Heart left ventricle (tissue), 16 donors: ENCODE measurements around the gene LRRC70. TPM values are rescaled to one million over a fixed set of nuclear protein-coding genes. Genes with fewer than 3 reads are reported as not detected.

Experiments used
- ATAC-seq, 4 donors: fragments of 200-7000 bp; cut with Tn5 transposase; one replicate each; pipeline ENCODE4 v1.9.1; 2020 to 2022; ENCODE audit warnings: moderate library complexity in 4 of 4, mild to moderate bottlenecking in 3 of 4, moderate number of reproducible peaks in 1 of 4
- DNase-seq, 5 donors: peaks; one replicate each; pipeline ENCODE4 v3.0.0-alpha.2; 2020
- H3K27ac ChIP-seq, 12 donors: fragments of 200-600 bp; sonication (generic) in 4 of 12; one replicate each; pipeline versions ENCODE4 v1.5.0 to v1.8.0; 2016 to 2022; ENCODE audit warnings: mild to moderate bottlenecking in 2 of 12
- H3K27me3 ChIP-seq, 9 donors: fragments of 200-600 bp; sonication (generic) in 2 of 9; one replicate each; pipeline versions ENCODE4 v1.5.1 to v1.8.0; 2016 to 2022; ENCODE audit warnings: mild to moderate bottlenecking in 3 of 9
- H3K36me3 ChIP-seq, 9 donors: fragments of 200-600 bp; sonication (generic) in 2 of 9; one replicate each; pipeline versions ENCODE4 v1.5.0 to v1.8.0; 2018 to 2022; ENCODE audit warnings: mild to moderate bottlenecking in 2 of 9
- H3K4me1 ChIP-seq, 12 donors: fragments of 200-600 bp; sonication (generic) in 4 of 12; one replicate each; pipeline versions ENCODE4 v1.5.0 to v1.8.0; 2016 to 2022; ENCODE audit warnings: mild to moderate bottlenecking in 3 of 12
- H3K4me3 ChIP-seq, 12 donors: fragments of 200-600 bp; sonication (generic) in 4 of 12; one replicate each; pipeline versions ENCODE4 v1.5.0 to v1.8.0; 2017 to 2022; ENCODE audit warnings: mild to moderate bottlenecking in 9 of 12, moderate library complexity in 4 of 12
- H3K9me3 ChIP-seq, 12 donors: fragments of 200-600 bp; sonication (generic) in 4 of 12; one replicate each; pipeline versions ENCODE4 v1.5.0 to v1.8.0; 2016 to 2022; ENCODE audit warnings: mild to moderate bottlenecking in 1 of 12
- POLR2A ChIP-seq, 2 donors: fragments of 450-650 bp; IDR thresholded peaks; one replicate each; pipeline ENCODE4 v1.6.1; 2017; ENCODE audit warnings: antibody characterized with exemption in 2 of 2, mild to moderate bottlenecking in 2 of 2, moderate library complexity in 2 of 2
- WGBS, 4 donors: extraction: QIAGEN DNeasy Blood & Tissue Kit in 2 of 4; methylation state at CpG; one replicate each; pipeline versions ENCODE4 v1.1.5 to v1.1.7; 2013 to 2018; 5-methylcytosine and 5-hydroxymethylcytosine counted together
- intact Hi-C, 10 donors: fragments of 100-400 bp; cut with DNase I; formaldehyde crosslinking; loops; one replicate each; pipeline versions ENCODE4 v1.11.1 to v1.14.2; 2022
- polyA plus RNA-seq, 2 donors: library from polyadenylated mRNA; stranded (reverse); fragments of 200-250 nt; gene quantifications; one replicate each; pipeline ENCODE4 v1.2.3, GENCODE V29; 2013
- total RNA-seq, 9 donors: library from RNA; depleted of rRNA in 2 of 9; stranded (reverse); fragments of >200 nt in 2 of 9; fragmentation: NEBNext Ultra II Directional in 3 of 9; extraction: Animal tissue kit (Norgen Biotek cat#: 25700) in 3 of 9; gene quantifications; one replicate each; pipeline versions ENCODE4 v1.1.0 to v1.2.4, GENCODE V29; 2016 to 2023
- TF ChIP-seq, protein P1 (sequence below), 12 donors: fragments of 200-600 bp; sonication (generic) in 4 of 12; IDR thresholded peaks; one replicate each; pipeline versions ENCODE4 v1.5.0 to v1.8.0; 2018 to 2022; ENCODE audit warnings: antibody characterized with exemption in 12 of 12, mild to moderate bottlenecking in 5 of 12
- donor health status: ischemic (EF 13 %, LVEDD 7.1; RV severe dilation, severe dysfunction).
- donor health status: healthy with polysubstance abuse.
- donor health status: DM: no; HTN: yes; CAD: no.
- donor health status: DM: no; HTN: no; CAD: no.
- donor health status: ischemic (EF 25% LVEDD 6.9; RV normal size, moderate dysfunction).
- donor health status: ischemic (EF 25% LVEDD 5.7; RV mildly dilated, moderate dysfunction).
- donor health status: healthy.
- donor health status: DM: yes; HTN: yes; CAD: no.
- donor health status: ischemic (EF 35%, LVEDD 5.7; RV mildly dilated, moderate dysfunction).
- donor health status: nonischemic (EF 11% LVEDD 7.7; RV severe dilation, severe dysfunction).
- donor health status: DM: yes; HTN: yes; CAD: no.
- donor health status: PGD.
- donor health status: ischemic (EF 29% LVEDD 5.4; RV normal size, mild dysfunction).
- donor health status: nonischemic (EF 23%, LVEDD 6.1; RV moderate dilation, normal function).

Gene LRRC70
- total and polyA plus RNA-seq, 11 donors: 0.37 to 2.3 (median 1.4) TPM

DNA sequence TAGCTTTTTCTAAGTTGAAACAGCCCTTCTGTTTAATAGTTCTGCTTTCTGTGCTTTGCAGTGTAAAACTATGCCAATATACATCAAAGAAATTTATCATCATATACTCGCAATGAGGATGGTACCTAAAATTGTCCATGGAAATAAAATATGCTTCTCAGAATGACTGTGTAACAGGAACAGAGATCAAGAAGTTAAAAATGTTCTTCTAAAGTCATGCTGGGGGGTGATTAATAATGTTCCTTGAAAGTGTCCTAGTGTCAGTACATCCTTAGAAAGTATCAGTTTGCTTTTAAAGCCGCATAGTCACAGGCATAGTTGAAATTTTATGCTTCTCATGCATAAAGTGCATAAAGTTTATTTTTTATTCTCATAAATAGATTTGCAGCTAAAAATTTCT is 4.0 kb upstream of the LRRC70 start:
- DNase-seq (no peak), ATAC-seq (no peak)
- intact Hi-C loops: no loop called here
- TF ChIP-seq, protein P1, sequence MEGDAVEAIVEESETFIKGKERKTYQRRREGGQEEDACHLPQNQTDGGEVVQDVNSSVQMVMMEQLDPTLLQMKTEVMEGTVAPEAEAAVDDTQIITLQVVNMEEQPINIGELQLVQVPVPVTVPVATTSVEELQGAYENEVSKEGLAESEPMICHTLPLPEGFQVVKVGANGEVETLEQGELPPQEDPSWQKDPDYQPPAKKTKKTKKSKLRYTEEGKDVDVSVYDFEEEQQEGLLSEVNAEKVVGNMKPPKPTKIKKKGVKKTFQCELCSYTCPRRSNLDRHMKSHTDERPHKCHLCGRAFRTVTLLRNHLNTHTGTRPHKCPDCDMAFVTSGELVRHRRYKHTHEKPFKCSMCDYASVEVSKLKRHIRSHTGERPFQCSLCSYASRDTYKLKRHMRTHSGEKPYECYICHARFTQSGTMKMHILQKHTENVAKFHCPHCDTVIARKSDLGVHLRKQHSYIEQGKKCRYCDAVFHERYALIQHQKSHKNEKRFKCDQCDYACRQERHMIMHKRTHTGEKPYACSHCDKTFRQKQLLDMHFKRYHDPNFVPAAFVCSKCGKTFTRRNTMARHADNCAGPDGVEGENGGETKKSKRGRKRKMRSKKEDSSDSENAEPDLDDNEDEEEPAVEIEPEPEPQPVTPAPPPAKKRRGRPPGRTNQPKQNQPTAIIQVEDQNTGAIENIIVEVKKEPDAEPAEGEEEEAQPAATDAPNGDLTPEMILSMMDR (IDR thresholded peaks at IDR 0.05): no peak
- no peak for TF ChIP-seq POLR2A (IDR thresholded peaks at IDR 0.05)
- Histone ChIP-seq H3K36me3 (no peaks in the 10 kb centered on the region), H3K4me3 (no peak overlapping the region), H3K9me3 (no peaks in the 10 kb centered on the region), H3K27me3 (no peaks in the 10 kb centered on the region), H3K27ac (no peak overlapping the region), H3K4me1 (peaks cover 0 to 26% (median 2%) of the 10 kb centered on the region in 12 donors)
- WGBS, 4 donors: 87 to 99% (median 92%) methylated on average over 2 of the region's 2 CpGs

DNA sequence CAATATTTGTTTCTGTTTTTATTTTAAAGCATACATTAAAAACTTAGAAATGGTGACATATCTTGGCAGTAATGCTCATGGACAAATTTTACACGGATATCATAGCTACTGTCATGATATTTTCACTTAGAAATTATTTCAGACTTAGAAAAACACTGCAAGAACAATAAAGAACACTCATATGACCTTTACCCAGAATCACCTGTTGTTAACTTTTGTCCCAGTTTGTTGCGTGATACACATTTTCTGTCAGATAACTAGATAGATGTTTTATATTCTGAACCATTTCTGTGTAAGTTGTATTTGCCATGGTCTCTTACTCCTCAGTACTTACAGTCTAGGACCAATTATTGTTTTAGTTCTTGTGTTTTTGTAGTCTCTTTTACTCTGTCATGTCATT is 3.6 kb upstream of the LRRC70 start:
- Histone ChIP-seq H3K36me3 (no peaks in the 10 kb centered on the region), H3K9me3 (no peaks in the 10 kb centered on the region), H3K27ac (no peak overlapping the region), H3K4me3 (no peak overlapping the region), H3K27me3 (no peaks in the 10 kb centered on the region), H3K4me1 (peaks cover 0 to 26% (median 2%) of the 10 kb centered on the region in 12 donors)
- ATAC-seq (no peak), DNase-seq (no peak)
- intact Hi-C loops: no loop called here
- WGBS, 4 donors: 75 to 89% (median 80%) methylated on average over 2 of the region's 2 CpGs
- TF ChIP-seq POLR2A (IDR thresholded peaks at IDR 0.05): no peak
- TF ChIP-seq, protein P1 (IDR thresholded peaks at IDR 0.05): no peak

DNA sequence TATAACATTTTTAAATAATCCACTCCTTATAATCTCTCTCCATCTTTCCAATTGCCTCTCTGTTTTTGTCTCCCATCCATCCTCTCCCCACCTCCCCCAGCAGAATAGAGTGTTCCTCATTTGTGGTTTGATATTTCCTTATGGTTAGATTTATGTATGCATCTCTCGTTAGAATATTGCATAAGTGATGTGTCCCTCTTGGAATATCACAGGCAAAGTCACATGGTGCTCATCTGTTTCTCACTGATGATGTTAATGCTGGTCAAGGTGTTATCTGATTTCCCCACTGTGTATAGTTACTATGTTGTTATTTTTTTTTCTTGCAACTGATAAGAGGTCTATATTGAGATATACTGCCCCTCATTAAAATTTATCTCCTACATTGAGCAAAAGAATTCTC is 3.1 kb upstream of the LRRC70 start:
- no peak for TF ChIP-seq POLR2A (IDR thresholded peaks at IDR 0.05)
- TF ChIP-seq, protein P1 (IDR thresholded peaks at IDR 0.05): no peak
- no peak overlapping the region for H3K27ac ChIP-seq
- no peaks in the 10 kb centered on the region for H3K27me3 ChIP-seq
- no peaks in the 10 kb centered on the region for H3K36me3 ChIP-seq
- no peak overlapping the region for H3K4me3 ChIP-seq
- DNase-seq: no peak
- no peaks in the 10 kb centered on the region for H3K9me3 ChIP-seq
- WGBS, 4 donors: 68 to 85% (median 75%) methylated on average over 1 of the region's 1 CpG
- no peak for ATAC-seq
- peaks cover 0 to 26% (median 2%) of the 10 kb centered on the region in 12 donors for H3K4me1 ChIP-seq
- intact Hi-C loops: no loop called here

DNA sequence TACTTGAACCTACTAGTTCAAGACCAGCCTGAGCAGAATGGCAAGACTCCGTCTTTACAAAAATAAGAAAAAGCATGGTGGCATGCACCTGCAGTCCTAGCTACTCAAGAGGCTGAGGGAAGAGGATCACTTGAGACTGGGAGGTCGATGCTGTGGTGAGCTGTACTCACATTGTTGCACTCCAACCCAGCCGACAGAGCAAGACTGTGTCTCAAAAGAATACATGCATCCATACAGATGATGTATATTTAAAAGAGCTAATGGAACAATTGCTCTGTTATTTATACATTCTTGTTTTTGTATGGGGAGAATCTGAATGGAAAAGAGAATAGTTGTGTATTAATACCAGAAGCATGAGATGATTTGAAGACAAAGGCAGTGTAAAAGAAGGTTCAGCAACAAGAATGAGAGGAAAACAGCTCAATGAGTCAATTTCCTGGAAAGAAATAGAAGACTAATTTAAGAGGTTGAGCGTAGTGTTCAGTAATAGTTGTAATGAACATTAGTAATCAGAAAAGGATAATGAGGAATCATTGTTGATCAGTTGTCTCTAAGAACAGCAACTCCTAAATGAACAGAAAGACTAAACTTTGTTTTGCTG is 1.9 kb upstream of the LRRC70 start:
- no peaks in the 10 kb centered on the region for H3K36me3 ChIP-seq
- H3K9me3 ChIP-seq: no peaks in the 10 kb centered on the region
- TF ChIP-seq, protein P1 (IDR thresholded peaks at IDR 0.05): no peak
- no peak for TF ChIP-seq POLR2A (IDR thresholded peaks at IDR 0.05)
- peaks cover 0 to 26% (median 0%) of the 10 kb centered on the region in 12 donors for H3K4me1 ChIP-seq
- no peak overlapping the region for H3K4me3 ChIP-seq
- intact Hi-C loops: no loop called here
- ATAC-seq (no peak), DNase-seq (no peak)
- peak overlapping the region in 2 of 12 donors; percentile 2 to 35 for H3K27ac ChIP-seq
- 79 to 88% (median 83%) methylated on average over 4 of the region's 4 CpGs for whole genome bisulfite sequencing, 4 donors
- H3K27me3 ChIP-seq: no peaks in the 10 kb centered on the region
